Thymus (tissue), 14 donors: ENCODE measurements around the gene COL6A1. TPM values are rescaled to one million over a fixed set of nuclear protein-coding genes. Genes with fewer than 3 reads are reported as not detected.

Experiments
- DNase-seq, 9 donors: peaks; one replicate each; pipeline ENCODE4 v3.0.0-alpha.2; 2013; ENCODE audit warnings: low spot score in 9 of 9, low read depth in 6 of 9, missing footprints in 1 of 9
- H3K27ac ChIP-seq, 2 donors: one replicate each; pipeline ENCODE4 v1.5.1; 2013; ENCODE audit warnings: control low read depth in 1 of 2, low read depth in 1 of 2, low read length in 1 of 2, mild to moderate bottlenecking in 1 of 2, moderate library complexity in 1 of 2
- H3K27me3 ChIP-seq, 2 donors: one replicate each; pipeline ENCODE4 v1.5.1; 2013; ENCODE audit warnings: low read length in 1 of 2; ENCODE audit not compliant: control insufficient read depth in 2 of 2, insufficient read depth in 1 of 2
- H3K36me3 ChIP-seq, 2 donors: one replicate each; pipeline ENCODE4 v1.5.1; 2013; ENCODE audit warnings: low read length in 1 of 2, mild to moderate bottlenecking in 1 of 2, moderate library complexity in 1 of 2; ENCODE audit not compliant: control insufficient read depth in 2 of 2, insufficient read depth in 2 of 2
- H3K4me1 ChIP-seq, 2 donors: one replicate each; pipeline ENCODE4 v1.5.1; 2013; ENCODE audit warnings: low read length in 2 of 2; ENCODE audit not compliant: control insufficient read depth in 2 of 2, insufficient read depth in 2 of 2
- H3K4me3 ChIP-seq, 2 donors: one replicate each; pipeline ENCODE4 v1.5.1; 2013; ENCODE audit warnings: low read length in 2 of 2, control low read depth in 1 of 2, mild to moderate bottlenecking in 1 of 2
- H3K9me3 ChIP-seq, 2 donors: one replicate each; pipeline ENCODE4 v1.5.1; 2013; ENCODE audit warnings: low read length in 1 of 2, mild to moderate bottlenecking in 1 of 2; ENCODE audit not compliant: control insufficient read depth in 2 of 2, insufficient read depth in 1 of 2
- WGBS: extraction: QIAGEN DNeasy Blood & Tissue Kit; methylation state at CpG from one replicate; pipeline ENCODE4 v1.1.7; 2013; 5-methylcytosine and 5-hydroxymethylcytosine counted together
- long read RNA-seq, 10 donors: transcript quantifications; one replicate each; lab custom pipeline, GENCODE V29; 2026
- polyA plus RNA-seq: library from polyadenylated mRNA; stranded (reverse); fragments of 200-250 nt; gene quantifications from one replicate; pipeline ENCODE4 v1.2.3, GENCODE V29; 2013
- total RNA-seq: library from RNA; stranded (reverse); fragments of 120-200 nt; gene quantifications from one replicate; pipeline ENCODE4 v1.2.4, GENCODE V29; 2013
- donor health status: healthy.

COL6A1 gene
- 39.0 TPM for total RNA-seq
- 115 TPM for polyA plus RNA-seq
- long read RNA-seq, donor 1 = 0 reads
- long read RNA-seq, donor 2, partial matches to known transcripts = 0 of 14 reads
- long read RNA-seq, donor 2, other reads (novel, unspliced or antisense) = 8 of 14 reads
- long read RNA-seq, donor 3, partial matches to known transcripts = 38 of 41 reads
- long read RNA-seq, donor 3, other reads (novel, unspliced or antisense) = 0 of 41 reads
- long read RNA-seq, donor 4, transcript COL6A1-204 (3 exons, 968 nt) = major isoform, 5 of 7 reads
- long read RNA-seq, donor 4, partial matches to known transcripts = 0 of 7 reads
- long read RNA-seq, donor 4, other reads (novel, unspliced or antisense) = 0 of 7 reads
- long read RNA-seq, donor 5, partial matches to known transcripts = 5 of 15 reads
- long read RNA-seq, donor 5, other reads (novel, unspliced or antisense) = 7 of 15 reads
- long read RNA-seq, donor 6, partial matches to known transcripts = 0 of 1 reads
- long read RNA-seq, donor 6, other reads (novel, unspliced or antisense) = 0 of 1 reads
- long read RNA-seq, donor 7 = 0 reads
- long read RNA-seq, donor 8, partial matches to known transcripts = 0 of 4 reads
- long read RNA-seq, donor 8, other reads (novel, unspliced or antisense) = 0 of 4 reads
- long read RNA-seq, donor 9, partial matches to known transcripts = 0 of 1 reads
- long read RNA-seq, donor 9, other reads (novel, unspliced or antisense) = 0 of 1 reads
- long read RNA-seq, donor 10, partial matches to known transcripts = 16 of 19 reads
- long read RNA-seq, donor 10, other reads (novel, unspliced or antisense) = 0 of 19 reads

- H3K4me1 ChIP-seq = peaks cover 0 to 9% of the 10 kb centered on the region in 2 donors
- WGBS = 1% methylated on average over 53 of the region's 63 CpGs
Measured at GRCh38 chr21:45981151-45982091, at the start of gene COL6A1. COL6A1 (plus strand) TSS chr21:45981770; CDS start chr21:45981851, 81 bp downstream.

GRCh38 chr21:45932922-45933502, 48.6 kb upstream of the COL6A1 start:
- Histone ChIP-seq H3K9me3 (peaks cover 16 to 42% of the 10 kb centered on the region in 2 donors), H3K4me1 (peaks cover 0 to 4% of the 10 kb centered on the region in 2 donors), H3K36me3 (peaks cover 2 to 27% of the 10 kb centered on the region in 2 donors), H3K27me3 (no peaks in the 10 kb centered on the region), H3K27ac (no peak overlapping the region), H3K4me3 (no peak overlapping the region)
- 77% methylated on average over 9 of the region's 9 CpGs for WGBS
- no peak for DNase-seq

More at GRCh38 chr21:45981151-45982091, at the start of gene COL6A1:
- H3K36me3 ChIP-seq = no peaks in the 10 kb centered on the region
- peak in 4 of 9 donors; percentile 14 to 56 (median 26) for DNase-seq
- peak within 1 kb of the TSS; percentile 37 to 47 for H3K4me3 ChIP-seq
- peak within 1 kb of the TSS in 1 of 2 donors; percentile 36 for H3K27ac ChIP-seq
- no peaks in the 10 kb centered on the region for H3K9me3 ChIP-seq
- H3K27me3 ChIP-seq = peaks cover 33 to 69% of the 10 kb centered on the region in 2 donors

- Histone ChIP-seq H3K9me3 (peaks cover 16 to 40% of the 10 kb centered on the region in 2 donors), H3K27ac (no peak overlapping the region), H3K4me3 (no peak overlapping the region), H3K36me3 (peaks cover 2 to 27% of the 10 kb centered on the region in 2 donors), H3K27me3 (no peaks in the 10 kb centered on the region), H3K4me1 (peaks cover 0 to 4% of the 10 kb centered on the region in 2 donors)
- WGBS = 89% methylated on average over 6 of the region's 6 CpGs
- no peak for DNase-seq
Measured at GRCh38 chr21:45934085-45934484, 47.5 kb upstream of the COL6A1 start.

GRCh38 chr21:45934554-45934953, 47.0 kb upstream of the COL6A1 start:
- Histone ChIP-seq H3K9me3 (peaks cover 16 to 40% of the 10 kb centered on the region in 2 donors), H3K4me3 (no peak overlapping the region), H3K27ac (no peak overlapping the region), H3K27me3 (no peaks in the 10 kb centered on the region), H3K4me1 (peaks cover 0 to 4% of the 10 kb centered on the region in 2 donors), H3K36me3 (peaks cover 2 to 27% of the 10 kb centered on the region in 2 donors)
- DNase-seq = no peak
- WGBS = 90% methylated on average over 3 of the region's 3 CpGs

- Histone ChIP-seq H3K9me3 (peaks cover 16 to 36% of the 10 kb centered on the region in 2 donors), H3K4me3 (no peak overlapping the region), H3K27ac (no peak overlapping the region), H3K36me3 (peaks cover 2 to 30% of the 10 kb centered on the region in 2 donors), H3K27me3 (no peaks in the 10 kb centered on the region), H3K4me1 (peaks cover 0 to 4% of the 10 kb centered on the region in 2 donors)
- peak in 1 of 9 donors; percentile 31 for DNase-seq
- 94% methylated on average over 3 of the region's 3 CpGs for WGBS
Measured at GRCh38 chr21:45935628-45936027, 45.9 kb upstream of the COL6A1 start.

- H3K36me3 ChIP-seq = peaks cover 2 to 25% of the 10 kb centered on the region in 2 donors
- peaks cover 14 to 30% of the 10 kb centered on the region in 2 donors for H3K9me3 ChIP-seq
- H3K4me1 ChIP-seq = peaks cover 0 to 4% of the 10 kb centered on the region in 2 donors
- H3K27ac ChIP-seq = no peak overlapping the region
- DNase-seq = no peak
- no peak overlapping the region for H3K4me3 ChIP-seq
- 51% methylated on average over 17 of the region's 17 CpGs for WGBS
- no peaks in the 10 kb centered on the region for H3K27me3 ChIP-seq
Measured at GRCh38 chr21:45937721-45938452, 43.7 kb upstream of the COL6A1 start.

GRCh38 chr21:45938453-45938755, 43.2 kb upstream of the COL6A1 start:
- Histone ChIP-seq H3K4me3 (no peak overlapping the region), H3K36me3 (peaks cover 2 to 25% of the 10 kb centered on the region in 2 donors), H3K4me1 (peaks cover 0 to 4% of the 10 kb centered on the region in 2 donors), H3K27me3 (no peaks in the 10 kb centered on the region), H3K9me3 (peaks cover 14 to 30% of the 10 kb centered on the region in 2 donors), H3K27ac (no peak overlapping the region)
- DNase-seq = no peak
- 74% methylated on average over 1 of the region's 1 CpG for WGBS
